ENCODE measurements around the gene KHK. TPM values are rescaled to one million over a fixed set of nuclear protein-coding genes. Genes with fewer than 3 reads are reported as not detected.
"Not testable (repeated sequence)": the region's sequence is repeated elsewhere in the genome, so short reads cannot be mapped to it uniquely, and the experiment has no call there.

The KHK gene
- total RNA-seq, 1 donor from 2014 or later, result 6.2 TPM

- no peak for DNase-seq
These were observed 26.2 kb upstream of the KHK start for GRCh38 chr2:27060323-27060722.

GRCh38 chr2:27065128-27065527, 21.4 kb upstream of the KHK start:
- DNase-seq, result no peak

DNA sequence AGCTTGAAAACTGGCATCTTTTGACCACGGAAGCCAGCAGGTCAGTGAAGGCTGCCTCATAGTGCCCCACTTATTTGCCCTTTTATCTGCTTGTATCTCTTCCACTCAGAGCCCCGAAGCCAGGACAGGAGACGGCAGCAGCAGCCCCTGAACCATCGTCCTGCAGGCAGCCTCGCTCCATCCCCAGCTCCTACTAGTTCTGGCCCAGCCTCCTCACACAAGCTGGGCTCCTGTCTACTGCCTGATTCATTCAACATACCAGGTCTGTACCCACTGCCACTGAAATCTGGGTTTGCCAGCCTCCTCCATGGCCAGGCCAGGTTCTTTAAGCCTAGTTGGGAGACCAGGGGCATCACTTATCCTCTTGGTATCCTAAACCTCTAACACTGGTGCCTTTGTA, 19.2 kb upstream of the KHK start:
- DNase-seq, result no peak

DNA sequence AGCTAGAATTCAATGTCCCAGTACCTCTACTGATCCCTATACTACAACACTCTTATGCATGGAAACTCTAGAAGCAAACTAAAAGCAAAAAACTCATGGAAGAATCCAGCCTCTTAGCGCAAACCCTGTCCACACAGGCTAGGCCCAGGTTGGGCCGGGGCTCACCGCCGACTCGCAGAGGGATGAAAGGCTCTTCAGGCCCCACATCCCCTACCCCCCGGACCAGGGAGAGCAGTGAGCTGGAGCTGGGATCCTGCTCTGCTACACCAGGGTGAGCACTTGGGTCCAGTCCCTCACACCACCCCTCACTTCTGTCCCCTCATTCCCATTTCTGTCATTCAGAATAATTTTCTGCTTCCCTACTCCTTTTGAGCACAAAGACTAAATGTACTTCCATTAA, 17.1 kb upstream of the KHK start:
- no peak for DNase-seq

- no peak for DNase-seq
These were observed 16.5 kb upstream of the KHK start for GRCh38 chr2:27069961-27070618.

DNA sequence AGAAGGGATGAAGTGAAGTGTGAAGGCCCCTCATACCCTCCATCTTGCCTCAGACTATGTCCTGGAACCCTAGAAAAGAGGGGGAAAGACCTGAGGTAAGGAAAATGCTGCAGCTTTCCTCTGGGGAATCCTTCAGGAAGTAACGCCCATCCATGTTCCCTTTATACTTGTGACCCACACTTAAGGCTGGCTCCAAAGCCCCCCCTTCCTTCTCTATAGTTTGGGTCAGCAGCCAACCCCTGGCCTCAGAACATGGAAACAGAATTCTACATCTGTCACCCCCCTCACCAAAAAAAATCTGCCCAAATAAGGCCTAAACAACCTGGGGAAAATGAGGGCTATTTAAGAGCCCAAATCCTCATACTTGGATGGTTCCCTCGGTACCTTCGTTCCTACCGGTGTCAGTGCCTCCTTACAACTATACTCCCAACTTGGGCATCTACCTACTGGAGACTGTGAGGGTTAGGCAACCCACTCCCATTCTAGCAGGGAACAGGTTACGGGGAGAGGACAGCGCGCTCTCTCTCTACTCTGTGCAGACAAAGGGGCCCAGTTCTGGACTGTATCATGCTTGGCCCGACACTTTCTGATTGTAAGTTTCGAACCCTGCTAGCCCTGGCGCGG, 15.8 kb upstream of the KHK start:
- no peak for DNase-seq

GRCh38 chr2:27071277-27071989, 15.1 kb upstream of the KHK start, which contains the start of gene OST4:
OST4 (minus strand) TSS chr2:27071654.
- DNase-seq, result peak; percentile 96

DNA sequence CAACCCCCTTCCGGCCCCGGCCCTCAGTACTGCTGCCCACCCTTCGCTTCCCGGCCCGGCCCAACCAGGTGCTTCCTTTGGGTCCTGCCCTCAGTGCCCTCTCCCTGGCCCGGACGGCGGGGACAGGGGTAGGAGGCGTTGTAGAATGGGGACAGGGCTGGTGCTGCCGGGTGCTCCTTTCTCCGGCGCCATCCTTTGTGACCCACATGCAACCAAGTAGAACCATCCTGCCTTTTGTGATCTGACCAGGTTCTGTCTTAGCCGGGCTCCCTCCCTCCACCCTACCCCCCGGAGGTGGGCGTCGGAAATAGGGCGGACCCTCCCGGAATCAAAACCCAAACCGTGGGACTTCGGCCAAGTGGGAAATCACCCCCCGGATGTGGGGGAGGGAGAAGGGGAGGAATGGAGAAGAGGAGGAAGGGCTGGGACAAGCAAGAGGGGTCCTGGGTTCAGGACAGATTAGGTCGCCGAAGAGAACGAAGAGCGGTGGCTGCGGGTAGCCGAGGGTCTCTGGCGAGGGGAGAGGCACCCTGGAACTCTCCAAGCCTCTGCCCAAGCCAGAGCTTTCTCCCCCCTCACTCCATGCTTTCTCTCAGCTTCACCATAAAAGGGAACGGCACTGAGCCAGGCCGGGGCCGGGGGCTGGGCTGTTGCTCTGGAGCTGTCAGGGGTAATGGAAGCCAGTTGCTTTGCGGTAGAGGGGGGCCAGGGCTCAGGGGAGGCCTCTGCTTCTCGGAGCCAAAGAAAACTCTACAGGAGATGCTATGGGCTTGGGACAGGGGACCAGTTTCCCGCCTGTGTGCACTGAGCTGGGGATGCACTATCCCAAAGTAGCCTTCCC, 14.4 kb upstream of the KHK start:
- DNase-seq, result peak; percentile 22

DNA sequence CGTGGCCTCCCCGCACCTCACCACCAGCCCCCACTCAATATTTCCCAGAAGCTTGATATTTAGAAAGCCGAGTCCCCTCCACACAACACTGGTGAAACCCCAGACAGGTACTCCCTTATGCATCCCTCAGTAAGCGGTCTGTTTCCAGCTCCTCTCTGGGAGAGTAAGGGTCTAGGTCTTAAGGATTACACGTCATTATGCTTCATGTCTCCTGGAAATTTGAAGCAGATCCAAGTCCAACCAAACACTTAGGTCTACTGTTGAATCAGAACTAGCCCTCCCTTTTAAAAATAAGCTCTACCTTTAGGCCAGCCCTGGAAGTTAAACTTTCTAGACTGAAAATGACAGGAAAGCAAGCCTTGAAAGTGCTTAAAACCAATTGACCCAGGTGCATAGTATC, 13.7 kb upstream of the KHK start:
- DNase-seq, result no peak

DNA sequence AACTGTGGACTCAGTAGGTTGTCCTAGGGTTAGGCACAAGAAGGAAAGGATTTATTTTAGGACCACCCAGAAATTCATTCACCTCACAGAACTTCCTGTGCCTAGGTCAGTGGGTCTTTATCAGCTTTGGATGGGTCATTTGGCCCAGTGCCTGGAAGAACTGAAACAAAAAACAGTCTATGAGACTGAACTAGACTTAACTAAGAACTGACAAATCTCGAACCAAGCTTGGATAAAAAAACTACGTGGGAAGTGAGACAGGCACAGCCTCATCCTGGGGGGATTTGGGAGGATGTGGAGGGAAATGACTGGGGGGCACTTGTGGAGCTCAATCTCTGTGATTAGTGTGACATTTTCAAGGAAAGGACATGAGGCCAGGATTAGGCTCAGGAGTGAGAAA, 12.8 kb upstream of the KHK start:
- DNase-seq, result no peak

- DNase-seq, result no peak
These were observed 11.6 kb upstream of the KHK start for GRCh38 chr2:27074738-27075565.

- DNase-seq, result not testable (repeated sequence)
These were observed 11.1 kb upstream of the KHK start for GRCh38 chr2:27075566-27075871.

- DNase-seq, result no peak
These were observed 10.2 kb upstream of the KHK start for GRCh38 chr2:27076323-27076722.

DNA sequence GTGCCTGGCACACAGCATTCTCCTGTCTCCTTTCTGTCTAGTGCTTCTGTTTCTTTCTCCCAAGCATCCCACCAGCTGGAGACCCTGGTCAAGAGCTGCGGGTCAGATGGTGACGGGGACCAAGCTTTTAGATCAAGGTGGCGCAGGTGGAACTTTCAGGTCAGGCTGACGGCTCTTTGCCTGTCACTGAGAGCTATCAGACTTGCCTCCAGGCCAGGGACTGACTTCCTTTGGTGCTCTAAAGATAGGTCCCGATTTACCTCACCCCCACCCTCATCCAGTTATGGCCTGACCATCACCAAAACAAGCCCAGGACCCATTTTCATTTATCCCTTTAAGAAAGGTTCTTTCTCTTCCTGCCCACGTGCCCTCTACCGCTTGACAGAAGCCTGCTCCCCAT, 9.3 kb upstream of the KHK start:
- no peak for DNase-seq

- DNase-seq, result peak; percentile 60
These were observed 8.0 kb upstream of the KHK start, which contains the start of gene EMILIN1 for GRCh38 chr2:27078267-27079194. EMILIN1 (plus strand) TSS chr2:27078615; CDS start chr2:27079066, 451 bp downstream.

DNA sequence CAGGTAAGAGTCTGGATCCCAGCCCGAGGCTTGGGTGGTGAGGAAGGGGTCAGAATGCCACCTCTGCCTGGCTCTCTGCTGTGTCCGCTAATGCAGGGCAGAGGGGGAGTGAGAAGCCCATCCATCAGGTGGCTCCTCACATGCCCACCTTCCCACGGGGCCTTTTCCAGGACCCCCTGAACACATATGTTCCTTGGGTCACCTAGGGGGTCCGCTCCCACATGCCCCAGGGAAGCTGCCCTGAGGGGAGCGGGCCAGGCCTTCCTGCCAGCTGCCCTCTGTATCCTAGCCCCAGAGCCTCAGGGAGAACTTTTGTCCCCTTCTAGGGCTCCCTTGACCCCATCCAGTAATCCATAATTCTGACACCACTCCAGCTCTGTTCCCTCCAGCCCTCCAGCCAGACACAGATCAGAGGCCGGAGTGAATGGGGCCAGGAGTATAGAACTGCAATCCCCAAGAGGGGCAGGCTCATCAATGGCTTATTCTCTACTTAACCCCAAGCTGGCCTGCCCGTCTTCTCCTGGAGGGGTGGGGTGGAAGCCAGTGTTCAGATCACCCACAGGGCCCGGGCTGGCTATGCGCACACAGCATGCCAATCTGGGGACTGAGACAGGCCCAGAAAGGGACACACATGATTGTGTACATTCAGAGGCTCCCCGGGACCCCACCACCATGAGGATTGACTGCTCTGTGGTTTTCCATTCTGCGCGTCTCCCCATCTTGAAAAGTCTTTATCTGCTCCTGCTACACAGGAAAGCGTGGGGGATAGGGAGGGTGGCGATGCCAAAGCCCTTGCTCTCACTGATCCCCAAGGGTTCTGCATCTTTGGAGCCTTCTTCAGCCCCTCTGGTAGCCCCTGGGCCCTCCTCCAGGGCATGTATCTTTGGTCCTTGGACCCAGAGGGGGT, 7.1 kb upstream of the KHK start:
- DNase-seq, result no peak

DNA sequence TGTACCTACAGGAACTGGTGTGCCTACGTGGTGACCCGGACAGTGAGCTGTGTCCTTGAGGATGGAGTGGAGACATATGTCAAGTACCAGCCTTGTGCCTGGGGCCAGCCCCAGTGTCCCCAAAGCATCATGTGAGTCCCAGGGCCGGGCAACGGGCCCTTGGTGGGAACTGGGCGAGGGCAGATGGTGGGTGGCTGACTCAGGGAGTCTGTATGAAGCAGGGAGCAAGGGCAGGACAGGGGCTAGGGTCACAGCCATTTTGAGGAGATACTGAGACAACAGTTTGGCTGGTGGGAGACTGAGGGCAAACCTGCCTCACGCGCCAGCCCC, 6.5 kb upstream of the KHK start:
- no peak for DNase-seq

GRCh38 chr2:27080603-27080936, 6.0 kb upstream of the KHK start:
- DNase-seq, result no peak

- no peak for DNase-seq
These were observed 4.4 kb upstream of the KHK start for GRCh38 chr2:27081984-27082772.
